HuH-7 (cell line): ENCODE measurements around the gene GSC2.
A peak's percentile ranks its signal among the peaks of the same experiment; 100 is the strongest.

ENCODE experiments used
- DNase-seq: peaks from one replicate; pipeline ENCODE4 v3.0.0; 2011; ENCODE audit warnings: low spot score

Gene GSC2

DNA sequence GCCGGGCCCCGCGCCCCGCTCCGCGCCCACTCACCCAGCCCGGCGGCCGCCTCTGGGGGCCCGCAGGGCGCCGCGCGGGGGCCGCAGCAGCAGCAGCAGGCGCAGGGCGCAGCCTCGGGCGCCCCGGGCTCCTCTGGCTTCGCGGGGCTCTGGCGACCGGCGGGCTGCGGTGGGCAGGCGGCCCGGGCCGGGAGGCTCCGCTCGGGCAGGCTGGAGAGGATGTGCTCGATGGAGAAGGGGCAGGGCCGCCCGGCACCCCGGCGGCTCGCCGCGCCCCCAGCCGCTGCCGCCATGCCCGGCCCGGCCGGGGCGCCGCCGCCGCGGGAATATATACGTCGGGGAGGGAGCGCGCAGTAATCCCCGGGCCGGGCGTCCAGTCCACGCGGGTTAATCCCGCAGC lies at the start of gene GSC2:
Gene GSC2, minus strand, starts transcription at position 302 of the 400 bp plus-strand sequence. Its CDS starts 9 bp downstream, at position 293.
- no peak for DNase-seq

DNA sequence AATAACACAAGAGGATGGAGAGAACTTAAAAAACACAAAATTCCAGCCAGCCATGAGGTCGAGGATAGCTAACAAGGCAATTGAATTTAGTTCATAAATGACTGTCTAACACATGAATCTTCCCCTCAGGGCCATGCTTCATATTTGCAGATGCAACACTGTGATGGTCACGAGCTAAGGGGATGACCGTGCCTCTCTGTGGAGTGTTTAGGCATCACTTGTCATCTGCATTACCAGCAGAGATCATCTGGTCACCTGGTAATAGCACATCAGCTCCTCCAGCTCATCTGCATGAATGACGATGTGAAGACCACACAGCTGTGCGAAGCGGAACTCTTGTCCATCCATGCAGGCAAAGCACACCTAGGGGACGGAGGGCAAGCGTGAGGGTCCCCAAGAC lies 49.4 kb upstream of the GSC2 start:
- DNase-seq = no peak

DNA sequence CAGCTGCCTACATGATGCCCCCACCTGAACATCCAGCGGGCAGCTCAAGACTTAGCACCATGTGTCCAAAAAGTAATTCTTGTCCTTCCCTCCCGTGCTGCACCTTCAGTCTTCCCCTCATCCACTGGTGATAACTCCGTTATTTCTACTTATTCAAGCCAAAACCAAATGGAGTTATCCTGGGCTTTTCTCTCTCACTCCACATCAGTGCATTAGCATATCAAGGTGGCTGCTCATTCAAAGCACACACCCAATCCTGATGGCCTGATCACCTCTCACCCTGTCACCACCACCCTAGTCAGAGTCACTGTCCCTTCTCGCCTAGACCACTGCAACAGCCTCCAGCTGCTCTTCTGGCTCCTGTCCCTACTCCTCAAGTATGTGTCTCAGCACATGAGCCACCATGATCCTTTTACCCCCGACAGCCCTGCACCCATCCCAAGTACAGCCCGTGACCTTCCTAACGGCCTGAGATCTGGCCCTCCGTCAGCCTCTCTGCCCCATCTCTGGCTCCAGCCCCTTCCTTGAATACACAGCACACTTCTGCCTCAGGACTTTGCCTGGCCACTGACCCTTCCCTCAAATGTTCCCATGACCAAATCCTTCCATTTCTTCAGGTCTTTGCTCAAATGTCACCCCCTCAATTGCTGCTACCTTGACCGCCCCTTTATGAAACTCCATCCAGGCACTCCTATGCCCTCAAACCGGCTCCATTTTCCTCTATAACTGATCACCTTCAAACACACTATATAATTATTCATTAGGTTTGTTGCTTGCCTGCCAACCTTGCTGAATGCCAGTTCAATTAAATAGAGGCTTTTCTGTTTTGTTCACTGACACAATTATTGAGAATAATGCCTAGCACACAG lies 48.1 kb upstream of the GSC2 start:
- DNase-seq = no peak

GRCh38 chr22:19196841-19197612 lies 46.9 kb upstream of the GSC2 start:
- DNase-seq = no peak

DNA sequence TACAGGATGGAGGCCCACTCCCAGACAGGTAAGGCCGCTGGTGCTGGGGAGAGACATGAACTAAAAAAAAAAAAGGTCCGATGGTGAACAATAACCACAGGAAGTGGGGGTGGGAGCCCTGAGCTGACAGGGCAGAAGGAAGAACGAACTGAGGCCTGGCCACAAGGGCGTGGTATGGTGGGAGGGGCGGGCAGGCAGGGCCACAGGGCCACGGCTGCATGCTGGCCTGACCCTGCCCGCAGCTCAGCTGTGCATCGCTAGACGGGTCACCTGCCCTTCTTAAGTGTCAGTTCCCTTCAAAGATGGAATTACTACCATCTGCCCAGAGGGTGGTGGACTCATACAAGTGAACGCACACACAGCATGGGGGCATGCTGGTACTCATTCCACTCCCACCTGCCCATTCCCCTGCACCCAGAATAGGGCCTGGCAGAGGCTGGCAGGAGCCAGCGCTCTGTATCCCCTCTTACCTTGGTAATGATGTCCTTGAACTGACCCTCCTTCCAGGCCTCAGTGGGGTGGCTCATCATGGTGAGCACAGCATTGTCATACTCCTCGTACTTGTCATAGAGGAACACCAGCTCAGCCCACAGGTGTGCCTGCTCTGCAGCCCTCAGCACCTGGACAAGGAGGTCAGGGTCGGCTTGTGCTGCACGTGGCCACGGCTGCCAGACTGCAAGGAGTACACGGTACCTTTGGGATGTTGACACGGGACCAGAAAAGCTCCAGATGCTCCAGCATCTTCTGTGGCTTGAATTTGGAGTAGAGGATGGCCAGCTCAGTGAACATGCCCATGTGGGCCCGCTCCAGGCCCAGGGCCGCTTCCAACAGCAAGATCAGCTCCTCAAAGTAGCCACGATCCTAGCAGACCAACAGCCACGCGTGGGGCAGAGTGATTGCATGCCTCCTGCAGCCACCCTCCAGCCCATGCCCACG lies 46.0 kb upstream of the GSC2 start:
- no peak for DNase-seq

DNA sequence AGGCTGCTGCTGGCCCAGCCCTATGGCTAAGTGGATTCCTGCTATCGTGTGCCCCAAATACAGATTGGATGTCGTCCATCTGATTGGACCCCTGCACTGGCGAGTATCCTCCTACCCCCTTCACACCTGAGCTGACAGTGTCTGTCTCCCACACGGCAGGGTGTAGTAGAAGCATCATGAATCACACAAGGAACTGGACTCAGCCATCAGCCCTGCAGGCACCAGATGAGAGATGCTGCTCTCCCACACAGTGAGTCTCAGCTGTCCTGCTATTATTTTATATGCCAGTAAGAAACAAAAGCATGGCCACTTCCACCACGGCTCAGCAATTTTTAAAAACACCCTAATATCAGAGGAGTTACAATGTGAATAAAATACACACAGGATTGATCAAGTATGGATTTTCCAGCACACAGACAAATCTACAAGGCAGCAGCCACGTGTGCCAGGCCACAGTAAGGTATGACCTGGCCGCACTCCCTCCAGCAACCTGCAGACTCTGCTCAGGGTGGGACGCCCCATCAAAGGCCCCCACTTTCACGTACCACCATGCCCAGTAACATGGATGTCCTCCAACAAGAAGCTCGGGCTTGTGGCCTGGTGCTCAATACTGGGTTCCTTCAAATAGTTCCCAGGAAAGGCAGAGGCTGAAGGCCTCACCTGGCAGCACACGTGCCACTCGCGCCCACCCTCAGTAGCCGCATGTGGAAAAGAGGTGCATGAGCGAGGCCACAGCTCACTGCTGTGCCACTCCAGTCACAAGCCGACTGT lies 44.9 kb upstream of the GSC2 start:
- DNase-seq = no peak

DNA sequence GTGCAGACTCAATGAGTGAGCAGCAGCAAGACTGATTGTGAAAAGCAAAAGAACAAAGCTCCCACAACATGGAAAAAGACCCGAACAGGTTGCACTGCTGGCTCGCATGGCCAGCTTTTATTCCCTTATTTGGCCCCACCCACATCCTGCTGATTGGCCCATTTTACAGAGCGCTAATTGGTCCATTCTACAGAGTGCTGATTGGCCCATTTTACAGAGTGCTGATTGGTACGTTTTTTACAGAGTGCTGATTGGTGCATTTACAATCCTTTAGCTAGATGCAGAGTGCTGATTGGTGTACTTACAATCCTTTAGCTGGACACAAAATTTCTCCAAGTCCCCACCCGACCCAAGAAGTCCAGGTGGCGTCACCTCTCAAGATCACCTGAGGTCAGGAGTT lies 43.8 kb upstream of the GSC2 start:
- DNase-seq = no peak

- DNase-seq = no peak
Observed at GRCh38 chr22:19187716-19188563, 37.8 kb upstream of the GSC2 start.

GRCh38 chr22:19184276-19184997 lies 34.3 kb upstream of the GSC2 start:
- no peak for DNase-seq

GRCh38 chr22:19183216-19183615 lies 33.1 kb upstream of the GSC2 start:
- no peak for DNase-seq

DNA sequence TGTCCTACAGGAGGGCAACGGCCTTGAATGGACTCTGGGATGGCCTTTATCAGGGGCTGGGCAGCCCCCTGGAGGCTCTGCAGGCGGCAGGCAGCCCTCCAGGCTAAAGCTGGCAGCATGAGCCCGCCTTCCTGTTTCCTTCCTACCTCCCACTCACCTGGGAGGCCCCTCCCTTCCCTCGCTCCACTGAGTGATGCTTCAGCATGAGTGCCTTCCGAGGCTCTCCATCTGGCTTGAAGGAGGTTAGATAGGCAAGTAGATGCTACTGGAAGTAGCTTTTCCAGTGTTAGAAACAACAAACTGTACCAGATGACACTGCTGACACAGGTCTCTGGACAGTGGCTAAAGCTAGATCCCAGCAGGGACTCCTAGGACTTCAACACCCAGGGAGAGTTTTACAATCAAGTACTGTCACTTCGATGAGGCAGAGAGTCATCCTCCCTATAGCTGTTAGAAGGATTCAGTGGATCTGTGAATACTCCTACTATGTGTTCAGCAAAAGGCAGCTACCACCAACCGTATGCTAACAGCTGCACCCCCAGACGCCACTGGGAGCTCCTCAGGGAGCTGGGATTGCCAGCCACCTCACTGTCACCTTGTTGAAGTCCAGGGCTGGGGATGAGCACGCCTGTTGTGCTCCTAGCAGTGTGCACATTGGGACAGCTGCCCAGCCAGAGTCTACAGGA lies 32.5 kb upstream of the GSC2 start:
- DNase-seq = no peak

- DNase-seq = no peak
Observed at GRCh38 chr22:19181786-19182471, 31.8 kb upstream of the GSC2 start.

GRCh38 chr22:19180740-19181410 lies 30.8 kb upstream of the GSC2 start:
- no peak for DNase-seq

GRCh38 chr22:19180234-19180633 lies 30.1 kb upstream of the GSC2 start:
- no peak for DNase-seq

DNA sequence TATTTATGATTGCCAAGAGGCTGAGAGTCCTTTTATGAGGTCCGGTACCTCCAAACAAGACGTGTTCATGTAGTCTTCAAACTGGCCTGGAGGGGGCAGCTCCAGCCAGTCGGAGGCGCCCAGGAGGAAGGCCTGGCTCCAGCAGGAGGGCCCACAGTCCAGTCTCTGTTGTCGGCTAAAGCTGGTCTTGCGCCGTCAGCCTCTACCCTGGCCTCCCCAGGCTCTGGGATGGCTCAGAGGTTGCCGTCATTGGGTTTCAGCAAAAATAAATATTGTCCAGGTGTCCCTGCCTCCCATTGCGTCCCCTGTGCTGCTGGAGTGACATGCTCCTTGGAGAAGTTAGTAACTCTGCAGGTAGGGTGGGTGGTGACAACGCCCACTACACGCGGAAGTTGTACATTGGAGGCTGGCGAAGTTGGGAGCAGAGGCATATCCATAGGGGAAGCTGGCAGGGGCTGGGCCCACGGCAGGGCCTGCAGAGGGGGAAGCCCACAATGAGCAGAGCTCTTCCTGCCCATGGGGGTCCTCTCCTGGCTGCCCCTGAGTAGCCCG lies 29.5 kb upstream of the GSC2 start:
- DNase-seq = peak; percentile 91

DNA sequence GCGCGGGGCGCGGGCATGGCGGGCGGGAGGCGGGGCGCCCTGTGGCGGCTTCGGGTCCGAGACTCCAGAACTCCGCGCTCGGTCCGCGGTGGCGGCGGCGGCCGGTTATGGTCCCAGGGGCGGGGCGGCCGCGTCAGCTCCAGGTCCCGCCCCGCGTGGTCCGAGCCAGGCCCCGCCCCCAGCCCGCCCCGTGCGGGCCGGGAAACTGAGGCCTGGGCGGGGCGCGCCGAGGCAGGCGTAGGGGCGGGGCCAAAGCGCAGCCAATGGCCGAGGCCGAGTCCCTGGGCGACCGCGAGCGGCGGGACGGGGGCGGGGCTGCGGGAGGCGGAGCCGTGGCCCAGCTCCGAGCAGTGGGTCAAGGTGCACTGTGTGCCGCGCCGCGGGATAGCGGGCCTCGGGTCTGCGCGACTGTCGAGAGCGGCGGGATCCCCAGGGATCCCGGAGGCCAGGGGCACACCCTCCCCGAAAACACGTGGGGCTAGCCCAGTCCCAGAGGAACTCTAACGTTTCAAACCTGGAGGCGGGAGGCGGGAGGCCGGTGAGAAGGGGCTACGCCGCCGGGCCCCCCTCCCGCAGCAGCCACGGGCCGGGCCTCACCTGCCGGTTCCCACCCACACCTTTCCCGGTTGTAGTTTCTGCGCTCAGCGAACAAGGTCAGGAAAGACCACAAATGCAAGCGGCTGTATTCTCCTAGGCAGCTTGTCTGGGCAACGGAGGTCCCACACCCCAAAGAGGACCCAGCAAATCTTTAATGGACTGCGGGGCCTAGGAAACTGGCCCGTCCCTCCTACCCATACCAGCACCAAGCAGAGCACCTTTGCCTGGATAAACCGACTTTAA lies 28.8 kb upstream of the GSC2 start, which contains the start of gene SLC25A1:
Gene SLC25A1, minus strand, starts transcription at position 80 of the 840 bp plus-strand sequence. Its CDS starts 63 bp downstream, at position 17.
- peak; percentile 97 for DNase-seq
